NK-92 treated with Interleukin-12 subunit alpha and Interleukin-12 subunit beta, amount 100 ng/mL, for 24 hours (cell line): ENCODE measurements around the gene MYO1C.

Experiments
- DNase-seq: peaks from one replicate; lab custom pipeline; 2025; lab: John Stamatoyannopoulos, UW

MYO1C gene

DNA sequence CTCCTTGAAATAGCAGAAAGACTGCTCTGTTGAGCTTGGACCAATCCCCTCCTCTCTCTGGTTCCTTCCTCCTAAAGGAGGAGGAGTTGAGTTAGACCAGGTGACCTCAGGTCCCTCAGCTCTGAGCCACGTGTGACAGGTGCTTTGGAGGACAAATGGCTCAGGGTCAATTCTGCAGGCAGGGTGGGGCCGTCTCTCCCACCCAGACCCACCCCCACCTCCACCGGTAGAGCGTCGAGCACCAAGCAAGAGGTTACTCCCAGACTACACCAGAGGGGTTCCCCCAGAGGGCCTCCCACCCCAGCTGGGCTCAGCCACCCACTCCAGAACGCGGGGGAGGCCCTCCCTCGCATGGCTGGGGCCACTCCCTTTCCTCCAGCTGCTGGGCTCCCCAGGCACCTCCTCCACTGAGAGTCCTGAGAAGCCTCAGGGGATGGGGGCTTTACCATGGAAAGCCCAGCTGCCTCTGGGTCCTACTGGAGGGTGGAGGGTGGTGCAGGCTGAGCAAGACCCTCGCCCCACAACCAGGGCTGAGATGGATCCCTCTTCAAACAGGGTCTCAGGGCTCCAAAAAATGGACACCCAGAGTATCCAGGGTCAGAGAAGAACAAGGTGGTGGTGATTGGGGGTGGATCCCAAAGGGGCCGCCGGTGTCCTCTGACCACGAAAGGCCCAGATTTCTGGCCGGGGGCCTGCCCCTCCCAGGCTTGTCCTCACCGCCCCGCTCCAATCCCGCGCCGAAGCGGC is 7.6 kb downstream of the MYO1C start:
- no peak for DNase-seq

DNA sequence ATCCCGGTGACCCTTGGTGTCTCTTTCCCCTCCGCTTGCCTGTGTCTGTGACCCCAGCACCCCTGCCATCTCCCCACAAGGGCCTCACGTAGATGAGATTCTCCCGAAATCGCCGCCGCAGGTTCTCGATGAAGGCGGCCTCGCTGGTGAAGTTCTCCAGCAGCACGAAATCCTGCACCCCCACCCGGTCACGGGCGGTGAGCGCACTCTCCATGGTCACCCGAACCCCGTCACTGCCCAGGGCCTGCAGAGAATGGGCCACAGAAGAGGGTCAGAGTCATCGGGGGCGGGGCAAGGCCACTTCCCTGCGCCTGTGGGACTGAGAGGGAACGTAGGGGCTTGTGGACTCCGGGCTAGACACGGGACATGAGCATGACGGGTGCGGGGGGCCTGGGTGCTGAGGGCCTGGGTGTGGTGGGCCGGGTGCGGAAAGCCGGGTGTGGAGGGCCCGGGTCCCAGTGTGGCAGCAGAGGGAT is 8.4 kb downstream of the MYO1C start:
- no peak for DNase-seq

DNA sequence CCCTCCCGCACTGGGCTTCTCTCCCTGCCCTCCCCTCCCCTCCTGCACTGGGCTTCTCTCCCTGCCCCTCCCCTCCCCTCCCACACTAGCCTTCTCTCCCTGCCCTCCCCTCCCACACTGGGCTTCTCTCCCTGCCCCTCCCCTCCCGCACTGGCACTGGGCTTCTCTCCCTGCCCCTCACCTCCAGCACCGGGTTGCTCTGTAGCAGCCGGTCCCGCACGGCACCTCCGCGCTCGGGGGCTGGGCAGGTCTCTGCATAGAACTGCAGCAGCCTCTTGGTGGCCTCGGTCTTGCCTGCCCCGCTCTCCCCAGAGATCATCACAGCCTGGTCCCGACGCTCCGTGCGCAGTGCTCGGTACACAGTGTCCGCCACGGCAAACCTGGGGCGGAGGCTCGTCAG is 9.8 kb downstream of the MYO1C start:
- DNase-seq: no peak

DNA sequence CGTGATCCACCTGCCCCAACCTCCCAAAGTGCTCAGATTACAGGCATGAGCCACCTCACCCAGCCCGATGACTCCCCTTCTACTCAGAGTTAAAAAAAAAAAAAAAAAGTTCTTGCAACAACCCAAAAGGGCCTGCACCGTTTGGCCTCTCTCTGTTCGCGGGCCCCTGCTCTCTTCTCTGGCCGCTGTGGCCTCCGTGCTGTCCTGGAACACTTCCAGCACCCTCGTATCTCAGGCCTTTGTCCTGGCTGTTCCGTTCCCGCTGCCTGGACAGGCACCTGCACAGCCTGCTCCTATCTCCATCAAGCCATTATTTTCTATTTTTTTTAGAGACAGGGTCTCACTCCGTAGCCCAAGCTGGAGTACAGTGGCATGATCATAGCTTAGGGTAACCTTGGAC is 10.8 kb downstream of the MYO1C start:
- DNase-seq: no peak

DNA sequence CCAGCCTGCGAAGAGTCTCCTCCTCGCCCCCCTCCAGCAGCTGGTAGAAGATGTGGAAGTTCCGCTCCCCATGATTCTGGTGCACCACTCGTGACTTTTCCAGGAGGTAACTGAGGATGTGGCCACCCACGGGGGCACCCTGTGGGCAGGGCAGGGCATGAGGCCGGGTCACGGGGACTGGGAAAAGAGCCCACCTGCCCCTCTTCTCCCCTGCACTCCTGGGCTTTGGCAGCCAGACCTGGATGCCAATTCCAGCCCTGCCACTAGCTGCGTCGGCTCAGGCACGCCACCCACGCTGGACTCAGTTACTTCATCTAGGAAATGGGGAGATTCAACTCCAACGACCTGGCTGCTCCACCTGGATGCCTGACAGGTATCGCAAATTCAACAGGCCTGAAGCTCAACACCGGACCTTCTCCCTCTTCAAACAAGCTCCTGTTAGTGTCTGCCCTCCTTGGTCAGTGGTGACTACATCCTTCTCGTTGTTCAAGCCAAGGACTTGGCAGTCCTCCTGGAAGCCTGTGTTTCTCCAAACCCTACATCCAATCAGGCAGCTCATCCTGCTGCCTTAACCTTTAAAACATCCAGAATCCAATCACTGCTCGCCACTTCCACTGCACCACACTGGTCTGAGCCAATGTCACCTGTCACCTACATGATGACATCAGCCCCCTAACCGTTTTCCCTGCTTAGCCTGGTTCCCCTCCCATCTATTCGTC is 11.6 kb downstream of the MYO1C start:
- no peak for DNase-seq

DNA sequence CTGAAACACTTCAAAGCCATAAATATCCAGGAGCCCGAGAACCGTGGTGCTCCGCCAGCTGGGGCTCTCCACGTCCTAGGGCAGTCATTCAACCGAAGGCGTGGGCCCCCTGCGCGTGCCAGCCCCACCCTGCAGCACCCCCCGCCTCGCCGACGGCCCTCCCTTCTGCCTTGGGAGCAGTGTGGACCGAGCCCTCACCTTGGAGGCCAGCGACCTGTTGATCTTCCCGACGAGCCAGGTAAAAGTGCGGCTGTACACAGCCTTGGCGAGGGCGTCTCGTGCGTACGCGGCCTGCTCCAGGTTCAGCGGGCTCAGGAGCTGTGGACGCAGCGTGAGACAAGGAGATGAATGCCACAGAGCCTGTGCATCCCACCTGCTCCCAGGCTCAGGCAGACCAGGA is 14.1 kb downstream of the MYO1C start:
- no peak for DNase-seq

DNA sequence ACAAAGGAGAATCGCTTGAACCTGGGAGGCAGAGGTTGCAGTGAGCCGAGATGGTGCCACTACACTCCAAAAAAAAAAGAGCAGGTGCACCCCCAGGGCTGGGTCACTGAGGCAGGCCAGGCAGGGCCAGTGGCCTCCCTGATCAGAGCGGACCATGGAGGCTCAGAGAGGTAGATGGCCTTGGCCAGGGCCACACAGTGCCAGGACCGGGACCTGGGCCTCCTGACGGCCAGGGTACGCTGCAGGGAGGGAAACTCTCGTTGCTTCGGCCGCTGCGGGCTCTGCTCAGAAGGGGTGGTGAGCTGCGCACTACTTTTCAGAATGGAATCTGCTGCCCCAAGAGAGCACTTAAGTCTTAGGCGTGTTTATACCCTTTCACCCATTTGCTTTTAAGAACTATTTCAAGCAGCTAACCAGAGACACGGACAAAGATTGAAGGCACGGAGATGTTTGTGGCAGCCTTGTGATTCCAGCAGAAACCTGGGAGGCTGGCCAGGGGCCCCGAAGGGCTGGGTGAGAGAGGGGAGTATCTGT is 17.1 kb downstream of the MYO1C start:
- DNase-seq: no peak

DNA sequence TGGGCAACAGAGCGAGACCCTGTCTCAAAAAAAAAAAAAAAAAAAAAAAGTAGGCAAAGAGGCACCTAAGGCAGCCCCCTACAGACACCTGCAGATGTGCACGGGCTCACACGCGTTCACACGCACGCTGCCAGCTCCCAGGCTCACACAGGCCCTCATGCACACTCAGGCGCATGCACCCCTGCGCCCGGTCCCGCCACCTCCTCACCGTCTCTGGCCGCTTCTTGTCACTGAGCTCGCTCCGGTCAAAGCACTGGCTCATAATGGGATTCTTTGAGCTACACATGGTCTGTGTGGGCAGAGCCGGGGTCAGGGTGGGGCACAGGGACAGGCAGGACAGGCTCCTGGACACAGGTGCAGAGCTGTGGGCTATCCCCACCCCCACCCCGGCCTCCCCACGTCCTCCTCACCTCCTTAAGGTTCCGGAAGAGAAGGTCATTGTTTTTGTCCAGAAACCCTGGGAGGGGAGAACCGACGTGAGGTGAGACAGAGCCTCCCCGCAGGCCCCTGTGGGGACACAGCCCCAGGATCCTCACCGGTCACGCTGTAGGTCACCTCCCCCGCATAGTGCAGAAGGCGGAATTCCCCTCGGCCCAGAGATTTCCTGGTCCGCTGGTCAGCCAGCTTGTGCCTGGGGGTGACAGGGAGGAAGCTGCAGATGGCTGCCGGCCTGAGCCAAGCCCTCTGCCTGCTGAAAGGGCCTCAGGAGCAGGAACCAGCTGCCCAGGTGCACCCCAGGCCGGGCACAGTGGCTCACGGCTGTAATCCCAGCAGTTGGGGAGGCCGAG is 17.9 kb downstream of the MYO1C start:
- DNase-seq: no peak

DNA sequence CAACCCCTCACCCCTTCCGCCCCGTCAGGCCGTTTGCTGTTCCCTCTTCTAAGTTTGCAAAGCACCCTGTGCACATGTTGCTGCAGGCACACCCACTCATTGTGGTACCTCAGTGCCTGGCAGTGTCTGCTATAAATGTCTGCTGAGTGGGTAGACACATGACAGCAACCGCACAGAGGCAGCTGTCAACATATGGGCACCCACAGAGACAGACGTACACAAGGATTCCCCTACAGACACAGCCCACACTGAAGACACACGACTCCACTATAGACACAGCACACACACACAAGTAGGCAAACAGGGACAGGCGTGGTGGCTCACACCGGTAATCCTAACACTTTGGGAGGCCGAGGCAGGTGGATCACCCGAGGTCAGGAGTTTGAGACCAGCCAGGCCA is 18.6 kb downstream of the MYO1C start:
- DNase-seq: no peak

DNA sequence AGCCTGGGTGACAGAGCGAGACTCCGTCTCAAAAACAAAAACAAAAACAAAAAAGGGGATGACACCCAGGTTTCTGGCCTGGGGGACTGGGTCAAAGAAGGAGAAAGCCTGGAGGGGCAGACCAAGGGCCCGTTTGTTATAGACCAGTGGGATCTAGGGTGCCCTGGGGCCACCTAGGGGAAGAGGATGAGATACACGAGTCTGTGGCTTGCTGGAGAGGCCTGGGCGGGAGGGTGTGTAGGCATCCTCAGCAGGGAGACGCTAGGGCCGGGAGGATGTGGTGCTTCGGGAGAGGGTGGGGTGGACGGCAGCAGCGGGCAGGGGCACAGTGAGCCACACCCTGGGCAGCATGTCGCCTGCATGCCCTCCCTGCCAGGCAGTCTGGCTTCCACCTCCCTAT is 19.3 kb downstream of the MYO1C start:
- no peak for DNase-seq

DNA sequence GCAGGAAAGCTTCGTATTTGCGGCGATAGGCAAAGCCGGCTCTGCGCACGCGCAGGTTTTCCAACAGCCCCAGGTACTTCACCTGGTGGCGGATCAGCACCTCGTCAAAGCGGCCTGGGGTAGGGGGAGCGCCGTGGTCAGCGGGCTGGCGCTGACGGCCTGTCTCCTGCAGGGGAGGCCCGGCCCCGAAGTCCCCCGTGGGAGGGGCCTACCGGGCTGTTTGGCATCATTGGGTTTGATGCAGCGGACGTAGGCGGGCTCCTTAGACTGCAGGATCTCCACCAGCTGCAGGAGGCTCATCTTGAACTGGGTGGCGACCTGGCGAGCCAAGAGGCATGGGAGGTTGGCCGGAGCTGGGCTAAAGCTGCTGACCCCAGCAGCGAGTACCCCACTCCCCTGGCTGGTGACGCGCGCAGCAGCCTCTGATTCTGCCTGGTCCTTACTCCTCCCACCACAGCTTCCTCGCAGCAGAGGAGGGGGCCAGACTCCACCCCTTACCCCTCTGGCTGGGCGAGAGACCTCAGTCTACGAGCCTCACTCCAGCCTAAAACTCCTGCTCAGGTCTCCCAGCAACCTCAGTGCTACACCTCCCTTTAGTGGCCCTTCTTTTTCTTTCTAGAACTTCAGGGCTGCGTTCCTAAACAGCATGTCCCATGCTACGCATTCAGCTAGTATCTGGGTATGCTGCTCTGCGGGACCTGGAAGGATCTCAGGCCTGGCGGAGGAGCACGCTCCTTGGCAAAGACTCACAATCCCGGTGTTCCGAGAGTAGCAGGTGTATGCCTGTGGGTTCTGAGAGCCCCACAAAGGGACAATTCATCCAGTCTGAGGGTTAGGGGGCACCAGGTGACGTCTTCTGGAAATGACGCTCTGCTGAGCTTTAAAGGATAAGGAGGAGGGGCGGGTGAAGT is 20.3 kb downstream of the MYO1C start:
- DNase-seq: no peak

DNA sequence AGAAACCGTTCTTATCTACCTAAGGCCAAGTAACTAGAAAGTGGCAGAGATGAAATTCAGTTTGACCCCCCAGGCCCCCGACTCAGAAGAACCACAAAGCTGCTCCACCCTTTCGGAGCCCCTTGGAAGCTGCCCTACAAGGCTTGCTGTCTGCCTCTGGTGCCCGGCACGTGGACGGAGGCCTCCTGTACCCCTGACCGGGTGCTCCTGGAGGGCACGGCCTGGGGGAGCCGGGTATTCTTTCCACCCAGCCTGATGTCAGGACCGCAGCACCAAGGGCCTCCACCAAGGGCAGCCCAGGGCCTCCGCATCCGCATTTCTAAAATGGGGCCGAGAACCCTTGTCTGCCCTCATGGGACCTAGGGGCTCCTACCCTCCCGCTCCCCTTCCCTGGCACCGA is 21.0 kb downstream of the MYO1C start:
- DNase-seq: no peak

DNA sequence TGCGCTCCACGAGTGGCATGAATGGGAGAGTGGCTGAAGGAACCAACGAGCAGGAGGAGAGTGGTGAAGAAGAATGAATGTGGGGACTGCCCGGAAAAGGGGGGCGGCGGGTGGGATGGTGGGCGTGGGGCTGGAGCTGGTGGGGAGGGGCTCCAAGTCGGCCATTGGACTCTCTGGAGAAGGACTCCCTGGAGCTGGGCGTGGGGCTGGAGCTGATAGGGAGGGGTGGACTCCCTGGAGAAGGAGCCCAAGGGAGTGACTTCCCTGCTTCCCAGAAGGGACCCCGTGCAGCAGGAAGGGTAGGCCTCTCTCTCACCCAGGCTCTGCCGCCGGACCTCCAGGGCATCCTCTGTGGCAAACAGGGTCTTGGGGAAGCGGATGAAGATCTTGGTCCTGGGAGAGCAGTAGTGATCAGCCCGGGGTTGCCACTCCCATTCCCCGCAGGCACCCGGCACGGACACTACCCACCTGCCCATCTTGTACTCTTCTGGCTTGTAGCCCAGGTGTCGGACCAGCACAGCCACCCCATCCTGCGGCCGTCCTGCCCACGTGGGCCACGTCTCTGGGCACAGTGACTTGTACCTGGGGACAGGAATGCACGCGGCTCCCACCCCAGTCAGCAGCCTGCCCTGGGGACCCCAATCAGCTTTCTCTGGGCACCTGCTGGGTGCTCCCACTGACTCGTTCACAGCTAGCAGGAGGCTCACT is 21.6 kb downstream of the MYO1C start:
- DNase-seq: no peak

DNA sequence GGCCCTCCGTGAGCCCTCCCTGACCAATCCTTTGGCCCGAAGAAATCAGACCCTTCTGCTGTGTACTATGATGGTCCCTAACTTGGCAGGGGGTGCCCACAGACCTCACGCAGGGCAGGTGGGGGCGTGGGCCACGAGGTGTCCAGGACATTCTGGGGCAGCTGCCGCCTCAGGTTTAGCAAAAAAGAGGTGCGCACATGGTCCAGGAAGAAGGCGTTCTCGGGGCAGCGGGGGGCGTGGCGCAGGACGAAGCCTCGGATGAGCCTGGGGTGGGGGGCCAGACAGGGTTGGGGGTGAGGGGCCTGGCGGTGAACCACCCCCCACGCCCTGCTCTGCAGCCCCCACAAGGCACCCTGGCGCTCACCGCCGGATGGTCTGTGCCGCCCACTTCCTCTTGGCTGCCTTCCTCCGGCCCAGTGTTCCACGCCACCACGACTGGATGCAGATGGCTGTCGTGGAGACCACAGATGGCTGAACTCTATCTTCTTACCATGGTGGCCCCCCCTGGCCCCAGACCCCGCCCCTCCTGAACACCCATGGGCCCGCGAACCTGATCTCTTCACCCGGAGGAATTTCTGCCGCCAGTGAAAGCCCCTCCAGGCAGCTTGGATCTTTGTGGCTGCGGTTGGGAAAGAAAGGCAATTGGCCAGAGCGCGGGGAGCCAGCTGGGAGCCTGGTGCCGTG is 22.3 kb downstream of the MYO1C start:
- no peak for DNase-seq

DNA sequence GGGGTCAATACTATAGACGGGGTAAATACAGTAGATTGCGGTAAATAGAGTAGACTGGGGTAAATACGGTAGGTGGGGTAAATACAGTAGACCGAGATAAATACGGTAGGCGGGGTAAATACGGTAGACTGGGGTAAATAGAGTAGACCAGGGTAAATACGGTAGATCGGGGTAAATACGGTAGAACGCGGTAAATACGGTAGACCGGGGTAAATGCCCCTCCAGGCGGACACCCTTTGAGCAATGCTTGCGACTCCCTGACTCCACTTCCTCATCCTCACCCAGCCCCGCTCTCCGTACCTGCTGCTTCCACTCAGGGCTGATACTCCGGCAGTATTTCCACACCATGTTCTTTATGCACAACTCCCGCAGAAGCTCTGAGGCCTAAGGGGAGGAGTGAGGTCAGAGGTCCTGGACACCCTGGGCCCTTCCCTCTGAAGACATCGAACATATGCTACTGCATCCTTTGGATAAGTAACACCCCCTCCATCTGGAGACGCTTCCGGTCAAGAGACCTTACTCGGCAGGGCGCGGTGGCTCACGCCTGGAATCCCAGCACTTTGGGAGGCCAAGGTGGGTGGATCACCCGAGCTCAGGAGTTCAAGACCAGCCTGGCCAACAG is 23.1 kb downstream of the MYO1C start:
- DNase-seq: no peak

DNA sequence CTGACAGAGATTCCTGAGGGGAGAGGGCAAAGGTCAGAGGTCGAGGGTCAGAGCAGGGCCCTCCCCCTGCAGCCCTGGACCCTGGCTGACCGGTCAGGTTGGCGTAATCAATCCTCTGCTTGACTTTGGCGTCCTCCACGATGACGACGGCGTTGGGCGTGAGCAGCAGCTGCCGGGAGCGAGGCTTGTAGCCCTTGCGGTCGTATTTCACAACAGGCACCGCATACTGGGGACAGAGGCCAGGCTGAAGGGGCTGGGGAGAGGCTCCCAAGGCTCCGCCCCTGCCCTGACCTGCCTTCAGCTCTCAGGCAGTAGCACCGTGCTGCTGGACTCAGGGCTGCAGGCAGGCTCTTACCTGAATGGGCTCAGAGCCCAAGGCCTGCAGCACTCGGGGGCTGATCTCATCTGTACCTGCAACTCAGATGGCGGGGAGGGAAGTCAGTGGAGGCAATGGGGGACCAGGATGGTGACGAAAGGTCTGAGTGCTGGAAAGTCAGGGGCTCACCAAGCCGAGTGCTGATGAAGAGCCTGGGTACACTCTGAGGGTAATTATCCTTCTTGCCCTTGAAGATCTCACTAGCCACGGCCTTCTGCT is 24.5 kb downstream of the MYO1C start:
- no peak for DNase-seq

DNA sequence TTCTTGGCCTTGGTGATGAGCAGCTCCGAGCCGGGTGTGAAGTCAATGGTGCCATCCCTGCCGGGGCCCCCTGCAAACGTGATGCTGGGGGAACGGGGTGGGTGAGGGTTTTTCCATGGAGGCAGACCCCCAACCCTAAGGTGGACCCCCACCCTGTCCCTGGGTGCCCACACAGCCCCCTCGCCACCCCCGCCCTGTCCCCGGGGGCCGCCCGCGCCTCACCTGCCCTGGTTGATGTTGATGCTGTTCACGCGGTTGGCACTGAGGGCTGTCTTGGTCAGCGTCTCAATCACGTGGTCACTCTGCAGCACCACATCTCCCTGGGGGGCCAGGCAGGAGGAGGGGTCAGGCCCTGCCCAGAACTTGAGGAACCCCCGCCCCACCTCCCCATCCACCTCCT is 25.2 kb downstream of the MYO1C start:
- DNase-seq: no peak

DNA sequence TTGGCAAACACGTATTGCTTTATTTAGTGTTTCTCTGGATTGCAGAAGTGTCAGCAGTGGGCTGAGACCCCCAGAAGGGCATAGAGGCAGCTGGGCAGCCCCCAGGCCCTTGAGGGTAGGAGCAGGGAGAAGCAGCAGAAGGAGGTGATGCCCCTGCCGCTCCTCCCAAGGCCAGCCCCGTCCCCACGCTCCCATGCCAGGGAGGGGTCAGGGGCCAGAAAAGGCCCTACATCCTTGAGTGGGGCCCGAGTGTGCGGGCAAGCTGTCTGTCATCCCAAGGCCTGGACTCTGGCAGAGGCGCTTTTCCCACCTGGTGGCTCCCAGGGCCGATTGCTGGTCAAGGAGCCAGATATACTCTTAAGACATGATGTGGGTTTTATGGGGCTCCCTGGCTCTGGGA is 28.3 kb downstream of the MYO1C start:
- no peak for DNase-seq
